Heart left ventricle (tissue), 13 donors: ENCODE data around the gene RSPH10B.
"Not testable (repeated sequence)": the region's sequence is repeated elsewhere in the genome, so short reads cannot be mapped to it uniquely, and the experiment has no call there.

Experiments used
- POLR2A ChIP-seq, 2 donors: fragments of 450-650 bp; IDR thresholded peaks; one replicate each; pipeline ENCODE4 v1.6.1; 2017; ENCODE audit warnings: antibody characterized with exemption in 2 of 2, mild to moderate bottlenecking in 2 of 2, moderate library complexity in 2 of 2
- TF ChIP-seq, protein P1 (sequence below), 12 donors: fragments of 200-600 bp; sonication (generic) in 4 of 12; IDR thresholded peaks; one replicate each; pipeline versions ENCODE4 v1.5.0 to v1.8.0; 2018 to 2022; ENCODE audit warnings: antibody characterized with exemption in 12 of 12, mild to moderate bottlenecking in 5 of 12
- donor health status: ischemic (EF 13 %, LVEDD 7.1; RV severe dilation, severe dysfunction).
- donor health status: DM: no; HTN: yes; CAD: no.
- donor health status: DM: no; HTN: no; CAD: no.
- donor health status: ischemic (EF 25% LVEDD 6.9; RV normal size, moderate dysfunction).
- donor health status: ischemic (EF 25% LVEDD 5.7; RV mildly dilated, moderate dysfunction).
- donor health status: ischemic (EF 35%, LVEDD 5.7; RV mildly dilated, moderate dysfunction).
- donor health status: nonischemic (EF 11% LVEDD 7.7; RV severe dilation, severe dysfunction).
- donor health status: DM: yes; HTN: yes; CAD: no.
- donor health status: PGD.
- donor health status: ischemic (EF 29% LVEDD 5.4; RV normal size, mild dysfunction).
- donor health status: nonischemic (EF 23%, LVEDD 6.1; RV moderate dilation, normal function).

DNA sequence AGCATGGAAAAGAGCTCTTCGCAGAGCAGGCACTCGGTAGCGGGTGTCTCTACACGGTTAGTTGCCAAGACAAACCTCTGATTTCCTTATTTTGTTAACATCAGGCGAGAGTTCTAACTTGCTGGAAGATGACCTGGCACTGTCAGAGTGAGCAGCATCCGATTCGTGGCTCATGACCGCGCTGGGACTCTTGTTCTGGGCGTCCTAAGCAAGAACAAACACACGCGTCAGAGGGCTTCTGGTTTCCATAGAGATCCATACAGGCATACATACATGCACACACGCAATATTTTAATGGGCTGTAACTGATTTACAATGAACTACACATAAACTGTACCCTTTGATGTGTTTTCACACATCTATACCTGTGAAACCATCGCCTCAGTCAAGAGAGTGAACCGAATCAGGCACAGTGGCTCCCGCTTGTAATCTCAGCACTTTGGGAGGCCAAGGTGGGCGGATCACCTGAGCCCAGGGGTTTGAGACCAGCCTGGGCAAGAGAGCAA lies 35.5 kb downstream of the RSPH10B start:
- TF ChIP-seq, protein P1, sequence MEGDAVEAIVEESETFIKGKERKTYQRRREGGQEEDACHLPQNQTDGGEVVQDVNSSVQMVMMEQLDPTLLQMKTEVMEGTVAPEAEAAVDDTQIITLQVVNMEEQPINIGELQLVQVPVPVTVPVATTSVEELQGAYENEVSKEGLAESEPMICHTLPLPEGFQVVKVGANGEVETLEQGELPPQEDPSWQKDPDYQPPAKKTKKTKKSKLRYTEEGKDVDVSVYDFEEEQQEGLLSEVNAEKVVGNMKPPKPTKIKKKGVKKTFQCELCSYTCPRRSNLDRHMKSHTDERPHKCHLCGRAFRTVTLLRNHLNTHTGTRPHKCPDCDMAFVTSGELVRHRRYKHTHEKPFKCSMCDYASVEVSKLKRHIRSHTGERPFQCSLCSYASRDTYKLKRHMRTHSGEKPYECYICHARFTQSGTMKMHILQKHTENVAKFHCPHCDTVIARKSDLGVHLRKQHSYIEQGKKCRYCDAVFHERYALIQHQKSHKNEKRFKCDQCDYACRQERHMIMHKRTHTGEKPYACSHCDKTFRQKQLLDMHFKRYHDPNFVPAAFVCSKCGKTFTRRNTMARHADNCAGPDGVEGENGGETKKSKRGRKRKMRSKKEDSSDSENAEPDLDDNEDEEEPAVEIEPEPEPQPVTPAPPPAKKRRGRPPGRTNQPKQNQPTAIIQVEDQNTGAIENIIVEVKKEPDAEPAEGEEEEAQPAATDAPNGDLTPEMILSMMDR (IDR thresholded peaks at IDR 0.05), result not testable (repeated sequence)
- not testable (repeated sequence) for TF ChIP-seq POLR2A (IDR thresholded peaks at IDR 0.05)
